NCI-H748 (cell line): ENCODE results near the gene MARK2.

ENCODE experiments used
- DNase-seq: peaks from one replicate; lab custom pipeline; 2025; ENCODE audit not compliant: unreplicated experiment; lab: John Stamatoyannopoulos, UW

MARK2 gene

GRCh38 chr11:63879598-63880402 lies 40.9 kb downstream of the MARK2 start:
- DNase-seq: no peak

DNA sequence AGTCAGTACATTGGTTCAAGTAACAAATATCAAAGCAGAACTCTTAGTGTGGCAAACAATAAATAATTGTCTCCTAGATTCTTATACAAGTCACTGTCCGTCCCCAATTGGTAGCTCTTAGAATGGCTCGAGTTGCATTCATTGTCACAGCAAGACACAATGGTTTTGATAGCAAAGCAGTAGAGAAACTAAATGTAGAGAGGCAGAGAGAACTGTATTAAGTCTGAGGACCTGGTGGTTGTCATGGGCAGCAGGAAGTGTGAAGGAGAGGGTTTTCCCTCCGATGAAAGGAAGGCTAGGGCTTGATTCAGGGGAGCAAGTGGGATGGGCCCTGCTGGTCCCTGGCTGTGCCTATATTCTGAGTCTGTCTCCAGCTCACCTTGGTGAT lies 41.5 kb downstream of the MARK2 start:
- DNase-seq: no peak

GRCh38 chr11:63882555-63883242 lies 43.8 kb downstream of the MARK2 start:
- peak; percentile 16 for DNase-seq

DNA sequence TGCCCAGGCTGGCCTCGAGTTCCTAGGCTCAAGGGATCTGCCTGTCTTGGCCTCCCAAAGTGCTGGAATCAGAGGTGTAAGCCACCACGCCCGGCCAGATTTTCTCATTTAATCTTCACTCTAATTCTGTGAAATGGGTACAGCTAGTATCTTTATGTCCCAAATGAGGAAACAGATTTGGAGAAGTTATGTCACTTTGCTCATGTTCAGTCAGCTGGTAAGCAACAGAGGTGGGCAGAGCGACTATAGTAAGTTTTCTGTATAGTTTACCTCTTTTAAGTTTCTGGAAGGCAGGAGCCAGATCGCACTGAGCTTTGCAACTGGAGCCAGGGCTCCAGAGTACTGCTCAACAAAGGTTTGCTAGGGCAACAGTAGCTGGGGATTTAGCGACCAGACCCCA lies 44.9 kb downstream of the MARK2 start:
- no peak for DNase-seq

- DNase-seq: no peak
These were observed 45.5 kb downstream of the MARK2 start for GRCh38 chr11:63884196-63884932.

DNA sequence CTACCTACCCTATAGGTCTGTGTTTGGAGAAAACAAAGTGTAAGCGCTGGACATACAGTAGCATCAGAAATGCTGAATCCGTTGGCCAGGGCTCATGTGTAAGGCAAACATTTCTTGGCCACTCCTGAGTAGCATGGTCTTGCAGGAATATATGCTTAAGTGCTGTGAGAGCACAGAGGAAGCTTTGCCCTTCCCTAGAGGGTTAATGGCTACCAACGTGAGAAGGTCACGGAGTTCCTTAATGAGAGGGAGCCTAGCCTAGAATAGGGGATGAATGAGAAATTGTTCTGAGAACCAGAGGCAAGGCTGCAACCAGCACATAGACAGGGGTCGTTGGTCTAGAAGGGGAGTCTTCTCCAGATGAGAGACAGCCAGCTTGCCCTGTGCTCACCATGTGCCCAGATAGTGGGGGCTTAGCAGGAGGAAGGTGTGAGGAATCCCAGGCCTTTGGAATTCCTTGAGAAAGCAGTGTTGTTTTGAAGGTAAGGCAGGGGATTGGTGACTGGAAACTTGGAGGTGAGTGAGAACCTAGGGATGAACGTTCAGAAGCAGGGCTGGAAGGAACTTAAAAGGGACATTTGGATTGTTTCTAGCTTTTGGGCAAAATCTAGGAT lies 48.6 kb downstream of the MARK2 start:
- DNase-seq: no peak

GRCh38 chr11:63888170-63889086 lies 49.5 kb downstream of the MARK2 start:
- DNase-seq: peak; percentile 47

DNA sequence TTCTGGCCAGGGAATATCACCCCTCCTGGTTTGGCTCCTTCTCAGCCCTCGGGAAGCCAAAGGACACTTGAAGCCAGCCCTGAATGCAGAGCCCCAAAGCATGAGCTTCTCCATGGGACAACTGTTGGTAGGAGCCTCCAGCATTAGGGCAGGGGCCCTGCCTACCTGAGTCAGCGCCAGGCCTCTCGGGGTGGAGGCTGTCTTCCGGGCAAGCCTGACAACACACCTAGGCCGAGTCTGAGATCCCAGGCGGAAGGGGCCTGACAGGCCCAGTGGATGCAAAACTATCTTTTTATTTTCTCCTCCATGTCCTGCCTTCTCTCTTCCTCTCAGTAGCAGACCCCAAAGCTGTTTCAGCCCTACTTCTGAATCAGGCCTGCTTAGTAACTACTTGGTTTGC lies 50.4 kb downstream of the MARK2 start:
- DNase-seq: no peak

DNA sequence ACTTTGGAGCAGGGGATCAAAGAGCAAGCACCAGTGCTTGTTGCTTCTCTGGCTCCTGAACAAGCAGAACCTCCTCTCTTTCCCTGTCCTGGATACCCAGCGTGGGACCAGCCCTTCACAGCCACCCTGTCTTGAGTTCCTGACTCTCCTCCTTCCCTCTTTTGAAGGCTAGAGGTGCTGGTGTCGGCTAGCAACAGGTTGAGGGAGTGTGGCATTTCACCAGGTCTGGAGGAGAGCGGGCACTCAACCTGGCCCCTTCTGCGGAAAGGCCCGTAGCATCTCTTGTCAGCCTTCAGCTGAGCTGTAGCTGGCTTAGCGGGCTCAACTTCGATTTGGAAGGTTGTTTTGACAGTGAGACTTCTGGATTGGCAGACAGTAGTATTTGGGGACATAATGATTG lies 51.5 kb downstream of the MARK2 start:
- no peak for DNase-seq

DNA sequence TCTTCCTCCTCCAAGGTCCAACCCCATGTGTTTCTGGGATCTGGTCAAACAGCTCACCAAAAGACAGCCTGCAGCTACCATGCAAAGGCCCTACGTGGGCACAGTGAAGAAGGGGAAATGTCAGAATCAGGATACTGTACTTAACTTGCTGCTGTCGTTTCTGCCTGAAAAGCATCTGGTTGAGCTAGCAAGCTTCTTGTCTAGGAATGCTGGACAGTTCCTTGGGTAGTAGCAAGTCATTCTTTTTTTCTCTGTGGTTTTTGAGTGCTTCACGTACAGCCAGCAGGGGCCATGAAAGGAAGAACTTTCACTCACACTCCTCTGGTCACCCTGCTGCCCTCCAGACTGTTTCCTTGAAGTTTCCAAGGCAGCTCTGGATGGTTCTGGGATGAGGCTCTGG lies 53.3 kb downstream of the MARK2 start:
- DNase-seq: no peak

- DNase-seq: no peak
These were observed 54.4 kb downstream of the MARK2 start for GRCh38 chr11:63893355-63893754.

DNA sequence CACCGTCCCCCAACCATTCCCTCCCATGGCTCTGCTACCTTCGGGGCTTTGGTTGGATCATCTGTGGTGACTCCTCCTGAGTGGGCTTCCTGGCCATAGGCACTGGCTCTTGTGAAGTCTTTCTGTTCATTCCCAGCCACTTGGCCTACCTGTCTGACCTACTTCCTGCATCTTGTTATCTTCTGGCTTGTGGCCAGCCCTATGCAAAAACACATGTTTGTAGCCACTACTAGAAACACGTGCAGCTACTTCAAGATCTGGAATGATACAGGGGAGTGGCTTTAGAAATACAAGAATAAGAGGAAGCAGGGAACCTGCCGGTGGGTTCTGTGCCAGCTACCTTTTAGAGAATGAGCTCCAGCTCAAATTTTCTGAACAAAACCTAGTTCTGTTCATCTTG lies 57.2 kb downstream of the MARK2 start:
- no peak for DNase-seq

GRCh38 chr11:63897459-63898146 lies 58.7 kb downstream of the MARK2 start:
- DNase-seq: no peak

GRCh38 chr11:63901660-63902059 lies 62.8 kb downstream of the MARK2 start:
- no peak for DNase-seq

GRCh38 chr11:63903884-63904283 lies 65.0 kb downstream of the MARK2 start:
- no peak for DNase-seq

DNA sequence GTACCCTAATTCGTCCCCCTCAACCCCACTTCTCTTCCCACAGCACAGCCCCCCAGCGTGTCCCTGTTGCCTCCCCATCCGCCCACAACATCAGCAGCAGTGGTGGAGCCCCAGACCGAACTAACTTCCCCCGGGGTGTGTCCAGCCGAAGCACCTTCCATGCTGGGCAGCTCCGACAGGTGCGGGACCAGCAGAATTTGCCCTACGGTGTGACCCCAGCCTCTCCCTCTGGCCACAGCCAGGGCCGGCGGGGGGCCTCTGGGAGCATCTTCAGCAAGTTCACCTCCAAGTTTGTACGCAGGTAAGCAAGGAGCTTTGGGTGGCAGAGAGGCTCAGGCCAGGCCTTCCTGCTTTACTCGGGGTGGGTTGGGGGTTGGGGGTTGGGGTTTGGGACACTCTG lies 65.8 kb downstream of the MARK2 start:
- no peak for DNase-seq

DNA sequence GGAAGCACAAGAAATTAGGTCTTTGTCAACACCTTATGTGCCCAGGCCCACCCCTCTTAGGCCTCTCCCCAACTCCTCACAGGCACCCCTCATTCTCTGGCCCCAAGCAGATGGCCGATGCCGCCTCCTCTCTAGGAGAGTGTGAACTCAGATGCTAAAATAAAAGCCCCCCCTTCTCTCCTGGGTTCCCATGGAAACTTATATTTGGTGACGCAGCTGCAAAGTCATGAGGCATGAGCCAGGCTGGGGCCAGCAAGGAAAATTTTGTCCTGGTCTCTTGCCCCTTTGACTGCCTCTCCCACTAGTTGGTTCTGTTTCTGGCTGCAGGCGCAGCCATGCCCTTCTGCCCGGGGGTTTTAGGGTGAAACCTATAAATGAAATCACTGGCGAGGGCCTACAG lies 66.3 kb downstream of the MARK2 start:
- DNase-seq: no peak

- no peak for DNase-seq
These were observed 67.2 kb downstream of the MARK2 start for GRCh38 chr11:63906087-63906486.

- no peak for DNase-seq
These were observed 67.7 kb downstream of the MARK2 start for GRCh38 chr11:63906585-63906984.

- no peak for DNase-seq
These were observed 68.2 kb downstream of the MARK2 start for GRCh38 chr11:63907063-63907462.
